HG02970 (cell line): Measurements from ENCODE around the gene ATE1.
"Not testable (repeated sequence)": the region's sequence is repeated elsewhere in the genome, so short reads cannot be mapped to it uniquely, and the experiment has no call there.

Experiments
- ATAC-seq: cut with Tn5 transposase; IDR thresholded peaks from one replicate; pipeline ENCODE4 v1.9.1; 2021; ENCODE audit warnings: mild to moderate bottlenecking, moderate library complexity, moderate number of reproducible peaks; ENCODE audit not compliant: unreplicated experiment, low FRiP score

ATE1 gene

DNA sequence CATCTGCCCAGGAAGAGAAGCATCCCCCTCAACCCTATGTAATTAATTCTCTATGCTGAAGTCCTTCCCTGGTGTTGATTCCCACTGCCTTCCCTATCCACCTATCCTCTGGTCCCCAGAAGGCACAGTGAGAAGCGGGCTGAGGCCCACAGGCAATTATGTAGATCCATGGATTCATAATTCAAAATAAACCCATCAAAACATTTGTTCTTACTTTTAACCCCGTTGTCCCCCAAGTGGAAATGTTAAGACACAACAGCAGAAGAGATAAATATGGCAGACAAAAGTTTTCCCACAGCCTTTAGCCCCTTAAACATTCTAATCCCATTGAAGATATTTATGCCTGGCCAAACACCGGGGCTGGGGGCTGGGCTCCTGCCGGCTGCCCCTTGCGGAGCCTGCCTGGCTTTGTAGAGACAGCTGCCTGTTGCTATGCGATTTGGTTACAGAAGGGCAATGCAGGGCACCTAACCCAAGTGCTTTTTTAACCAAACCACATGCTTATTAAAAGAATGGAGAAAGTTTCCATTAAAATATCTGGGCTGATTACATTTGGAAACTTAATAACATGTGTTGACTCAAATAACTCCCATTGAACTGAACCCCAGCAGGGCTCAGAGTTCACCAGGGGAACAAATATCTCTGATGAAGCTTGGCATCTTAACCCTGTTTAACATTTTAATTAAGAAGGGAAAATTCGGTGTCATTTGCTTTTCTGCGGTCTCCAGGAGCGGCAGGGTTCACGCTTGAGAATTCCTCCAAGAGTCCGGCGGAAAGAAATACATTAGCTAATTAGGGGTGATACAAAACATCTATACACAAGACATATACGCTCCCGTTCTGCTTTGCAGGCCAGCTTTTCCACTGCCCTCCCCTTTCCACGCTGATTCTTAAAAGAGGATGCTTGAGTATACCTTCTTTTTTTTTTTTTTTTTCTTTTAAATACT, 218.8 kb downstream of the ATE1 start:
- no peak for ATAC-seq

DNA sequence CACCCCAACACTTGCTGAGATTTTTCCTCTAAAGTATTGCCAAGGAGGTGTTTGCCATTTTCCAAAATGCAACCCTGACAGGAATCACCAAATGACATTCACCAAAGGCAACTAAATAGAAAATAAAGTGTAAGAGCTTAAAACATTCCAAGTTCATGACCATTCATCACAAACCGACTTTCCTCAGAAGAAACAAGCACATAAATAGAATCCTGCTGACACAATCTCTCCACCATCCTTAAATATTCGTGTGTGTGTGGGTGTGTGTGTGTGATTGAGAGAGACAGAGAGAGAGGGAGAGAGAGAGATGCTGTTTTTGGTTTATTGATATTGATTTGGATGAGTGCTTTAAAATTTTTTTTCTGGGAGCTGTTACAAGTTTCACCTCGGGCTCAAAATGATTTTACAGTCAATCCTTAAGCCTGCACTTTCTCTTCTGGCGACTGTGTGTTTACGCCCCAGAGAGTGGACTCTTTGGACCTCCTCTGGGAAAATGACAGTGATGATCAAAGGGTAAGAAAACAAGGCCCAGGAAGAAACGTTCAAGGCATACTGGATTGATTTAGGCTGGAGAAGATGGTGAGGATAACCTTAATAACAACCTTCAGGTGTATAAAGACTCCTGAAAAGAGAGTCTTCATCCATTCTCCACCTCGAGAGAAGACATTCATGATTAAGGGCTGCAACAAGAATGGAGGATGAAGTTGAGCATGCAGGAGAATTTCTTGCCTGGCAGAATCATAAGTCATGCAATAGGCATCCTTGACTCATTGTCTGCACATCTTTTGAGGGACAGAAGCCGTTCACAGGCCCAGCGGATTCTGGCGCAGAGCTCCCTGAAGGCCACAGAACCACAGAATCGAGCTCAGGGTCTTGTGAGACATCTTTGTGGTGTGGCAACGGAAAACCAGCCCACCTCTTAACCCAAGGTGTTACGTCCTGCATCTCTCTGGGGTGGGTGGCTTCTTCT, 225.2 kb downstream of the ATE1 start:
- no peak for ATAC-seq

DNA sequence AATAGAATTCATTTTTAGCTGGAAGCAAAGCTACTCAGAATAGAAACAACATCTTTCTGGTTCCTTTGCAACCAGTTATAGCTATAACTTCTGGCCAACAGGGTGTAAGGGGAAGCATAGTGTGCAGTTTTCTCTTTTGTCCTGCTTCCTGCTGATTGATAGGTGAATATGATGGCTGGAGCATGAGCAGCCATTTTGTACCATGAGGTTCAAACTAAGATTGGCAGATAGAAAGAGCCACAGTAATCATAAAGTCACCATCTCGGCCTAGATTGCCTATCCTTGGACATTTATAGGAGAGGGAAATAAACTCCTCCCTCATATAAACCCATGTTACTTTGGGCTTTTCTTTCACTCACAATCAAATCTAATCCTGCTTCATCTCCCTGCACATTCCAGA, 227.4 kb downstream of the ATE1 start:
- ATAC-seq, result no peak

DNA sequence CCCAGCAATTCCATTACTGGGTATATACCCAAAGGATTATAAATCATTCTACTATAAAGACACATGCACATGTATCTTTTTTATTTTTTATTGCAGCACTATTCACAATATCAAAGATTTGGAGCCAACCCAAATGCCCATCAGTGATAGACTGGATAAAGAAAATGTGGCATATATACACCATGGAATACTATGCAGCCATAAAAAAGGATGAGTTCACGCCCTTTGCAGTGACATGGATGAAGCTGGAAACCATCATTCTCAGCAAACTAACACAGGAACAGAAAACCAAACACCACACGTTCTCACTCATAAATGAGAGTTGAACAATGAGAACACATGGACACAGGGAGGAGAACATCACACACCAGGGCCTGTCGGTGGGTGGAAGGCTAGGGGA, 228.1 kb downstream of the ATE1 start:
- ATAC-seq, result not testable (repeated sequence)

DNA sequence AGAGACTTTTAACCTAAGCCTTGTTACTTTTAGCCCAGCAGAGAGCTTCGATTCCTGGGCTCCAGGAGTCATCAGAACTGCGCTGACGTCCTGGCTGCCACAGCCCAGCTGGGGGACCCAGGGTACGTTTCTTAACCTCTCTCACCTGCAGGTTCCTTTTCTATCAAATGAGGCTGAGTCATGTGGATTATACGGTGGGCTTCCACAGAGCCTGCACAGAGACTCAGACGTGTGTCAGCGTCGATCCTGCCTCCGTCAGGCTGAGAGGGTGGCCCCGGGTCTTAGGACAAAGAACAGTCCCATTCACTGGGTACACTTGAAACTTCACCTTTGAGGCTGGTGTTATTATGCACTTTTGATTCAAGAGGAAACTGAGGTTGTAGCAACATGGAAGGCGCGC, 228.9 kb downstream of the ATE1 start:
- no peak for ATAC-seq

DNA sequence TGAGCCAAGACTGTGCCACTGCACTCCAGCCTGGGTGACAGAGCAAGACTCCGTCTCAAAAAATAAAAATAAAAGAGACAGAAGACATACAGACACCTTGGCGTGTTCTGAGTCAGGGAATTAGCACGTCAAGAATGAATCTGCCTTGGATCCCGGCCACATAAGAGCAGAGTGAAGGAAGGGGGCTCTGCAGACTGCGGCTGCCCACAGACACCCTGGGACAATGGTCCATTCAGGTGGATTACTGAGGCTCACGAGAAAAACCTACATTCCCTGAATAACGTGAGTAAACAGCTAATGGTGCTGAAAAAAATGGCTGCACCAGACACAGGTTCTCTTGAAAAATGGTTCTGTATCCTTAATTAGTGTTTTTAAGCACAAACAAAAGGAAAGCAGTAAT, 229.5 kb downstream of the ATE1 start:
- no peak for ATAC-seq

DNA sequence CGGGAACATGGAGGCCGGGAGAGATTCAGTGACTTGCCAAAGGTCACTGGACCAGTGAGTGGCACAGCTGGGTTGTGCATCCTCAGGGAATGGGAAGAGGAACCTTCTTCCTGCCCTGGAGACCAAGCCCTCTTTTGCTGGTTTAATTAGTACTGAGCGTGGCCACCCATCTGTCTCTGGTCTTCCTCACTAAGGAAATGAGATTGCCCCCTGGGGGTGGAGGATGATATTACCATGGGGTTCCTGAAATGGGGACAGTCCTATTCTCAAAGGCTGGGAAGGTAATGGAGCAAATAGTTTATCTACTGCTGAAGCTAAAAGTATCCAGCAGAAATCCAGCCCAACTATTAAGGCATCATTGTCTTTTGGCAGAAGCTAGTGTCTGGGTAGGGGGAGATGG, 231.0 kb downstream of the ATE1 start:
- no peak for ATAC-seq

DNA sequence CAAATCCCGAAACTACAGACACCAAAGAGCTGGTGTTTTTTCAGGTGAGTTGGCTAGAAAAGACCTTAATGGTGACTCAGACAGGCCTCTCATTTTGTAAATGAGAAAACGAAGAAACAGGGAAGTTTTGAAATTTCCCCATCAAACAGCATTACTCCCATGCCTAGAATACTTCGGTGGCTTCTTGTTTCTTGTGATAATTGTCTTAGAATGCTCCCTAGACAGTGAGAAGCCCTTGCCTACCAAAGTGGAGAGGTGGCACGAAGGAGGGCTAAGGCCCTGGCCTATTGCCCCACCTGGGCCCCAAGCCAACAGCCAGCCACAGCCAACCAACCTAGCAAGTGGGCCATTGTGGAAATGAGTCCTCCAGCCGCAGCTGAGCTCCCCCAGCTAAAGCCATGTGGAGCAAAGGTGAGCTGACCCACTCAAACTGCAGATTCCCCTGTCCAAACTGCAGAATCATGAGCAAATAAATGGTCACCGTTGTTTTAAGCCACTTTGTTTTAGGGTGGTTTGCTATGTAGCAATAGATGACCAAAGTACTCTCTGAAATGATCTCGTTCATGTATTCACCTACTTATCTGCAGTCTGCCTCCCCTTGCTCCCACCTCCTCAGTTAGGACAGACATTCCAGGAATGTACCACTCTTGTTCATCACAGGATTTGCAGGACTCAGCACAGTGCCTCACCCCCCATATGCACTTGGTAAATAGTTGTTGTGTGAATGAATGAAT, 231.9 kb downstream of the ATE1 start:
- no peak for ATAC-seq

DNA sequence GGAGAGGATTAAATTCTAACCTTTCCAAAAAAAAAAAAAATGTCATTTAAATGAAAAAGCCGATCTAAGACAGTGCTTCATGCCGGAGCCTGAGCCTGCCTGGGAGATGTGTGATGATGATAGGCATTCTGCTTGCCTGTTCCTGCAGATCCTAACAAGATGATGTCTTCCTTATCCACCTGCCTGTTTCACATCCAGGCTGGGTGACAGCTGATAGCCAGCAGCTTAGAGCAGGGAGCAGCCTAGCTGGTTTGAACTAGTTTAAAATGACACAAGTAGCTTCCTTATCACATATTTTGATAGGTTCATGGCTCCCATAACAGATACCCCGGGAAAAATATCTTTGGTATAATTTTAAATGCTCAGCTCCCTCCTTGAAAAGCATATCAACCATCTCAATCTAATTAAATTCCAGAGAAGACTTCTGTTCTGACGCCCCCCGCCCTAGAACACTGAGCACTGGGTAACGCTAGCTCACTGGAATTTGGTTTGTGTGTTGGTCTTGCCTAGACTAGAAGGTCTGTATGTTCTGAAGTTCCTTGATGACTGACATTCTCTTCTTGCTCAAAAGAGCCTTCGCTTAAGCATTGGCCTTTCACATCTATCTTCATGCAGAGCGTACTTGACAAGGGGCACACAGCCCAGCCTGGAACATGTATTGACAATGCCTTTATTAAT, 232.7 kb downstream of the ATE1 start:
- no peak for ATAC-seq

DNA sequence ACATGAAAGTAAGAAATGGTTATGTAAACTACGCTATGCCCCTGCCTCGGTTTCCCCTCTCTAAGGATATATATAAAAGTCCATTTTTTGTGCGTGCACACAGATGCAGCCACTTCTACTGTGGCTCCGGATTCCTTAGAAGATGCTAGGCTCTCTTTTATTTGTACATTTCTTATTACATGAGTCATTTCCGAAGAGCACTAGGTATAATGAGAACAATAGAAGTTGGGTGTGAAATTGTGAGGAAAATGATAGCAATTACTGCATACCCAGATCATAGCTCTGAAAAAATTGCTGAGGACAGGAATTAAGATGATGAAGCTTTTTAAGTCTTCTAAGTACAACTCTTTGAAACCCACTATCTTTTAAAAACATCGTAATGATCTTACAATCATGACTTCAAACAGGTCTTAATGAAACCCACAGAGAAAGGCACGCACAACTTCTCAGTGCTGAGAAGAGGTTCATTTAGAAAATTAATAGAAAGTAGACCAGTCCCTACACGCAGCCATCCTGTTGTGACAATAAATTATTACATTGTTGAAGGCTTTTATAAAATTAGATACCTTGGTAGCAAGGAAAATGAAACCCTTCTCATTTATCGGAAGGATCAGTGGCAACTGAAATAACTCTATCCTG, 233.4 kb downstream of the ATE1 start:
- no peak for ATAC-seq

DNA sequence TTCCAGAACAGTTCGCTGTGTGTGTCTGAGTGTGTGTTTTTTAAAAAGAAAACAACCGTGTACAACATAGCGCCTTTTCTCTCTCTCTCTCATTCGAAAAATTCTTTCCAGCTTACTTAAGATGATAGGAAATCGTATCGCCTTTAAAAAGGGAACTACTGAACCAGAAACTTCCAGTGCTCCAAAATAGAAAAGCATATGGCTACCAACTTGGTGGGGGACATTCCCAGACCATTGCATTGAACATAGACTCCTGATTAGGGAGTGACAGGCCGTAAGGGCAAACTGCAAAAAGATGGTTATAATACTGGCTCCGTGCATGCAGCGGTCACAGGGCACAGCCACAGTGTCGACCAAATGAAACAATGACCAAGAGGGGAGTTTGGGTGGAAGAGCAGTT, 235.2 kb downstream of the ATE1 start:
- no peak for ATAC-seq

DNA sequence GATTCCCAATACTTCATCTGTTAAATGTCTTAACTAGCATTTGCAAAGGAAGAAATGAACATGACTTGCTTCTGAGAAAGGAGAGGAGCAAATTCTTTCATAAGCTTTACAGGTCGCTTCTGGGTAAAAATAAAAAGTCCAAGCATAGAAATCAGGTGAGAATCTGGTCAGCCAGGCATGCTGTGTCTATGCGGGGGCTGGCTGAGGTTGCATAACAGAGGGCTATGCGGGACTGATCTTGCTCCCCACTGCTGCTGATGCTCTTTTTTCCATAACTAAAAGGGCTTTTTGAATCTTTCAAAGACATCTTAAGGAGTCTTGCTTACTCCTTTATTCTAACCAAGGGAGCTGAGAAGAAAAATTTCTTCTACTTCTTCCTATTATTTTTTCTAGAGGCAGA, 236.9 kb downstream of the ATE1 start:
- ATAC-seq, result no peak
